Endothelial cell of umbilical vein (primary cell): ENCODE data around the gene HDAC4. TPM values are rescaled to one million over a fixed set of nuclear protein-coding genes. Genes with fewer than 3 reads are reported as not detected.

ENCODE experiments used
- BruUV-seq: library from RNA; stranded (reverse); fragments of 400-500 nt; replicated peaks from 2 replicates; lab custom pipeline; 2021; lab: Mats Ljungman, UMichigan
- CTCF ChIA-PET: fragments of 300-600, 350-600 bp; sonication (Branson Sonifier 250); formaldehyde crosslinking; loops from one replicate; lab custom pipeline; 2021; ENCODE audit warnings: antibody characterized with exemption, inconsistent platforms; lab: Charles Lee
- POLR2A ChIA-PET: fragments of 300-600, 350-600 bp; sonication (Branson Sonifier 250); formaldehyde crosslinking; loops from one replicate; lab custom pipeline; 2021; ENCODE audit warnings: antibody characterized with exemption, inconsistent platforms; lab: Charles Lee
- DNase-seq: peaks from one replicate; pipeline ENCODE4 v3.0.0-alpha.2; 2011; ENCODE audit warnings: low read depth, low spot score
- FAIRE-seq: peaks from 2 replicates; lab custom pipeline; 2011; peaks lifted over from hg19 to GRCh38; lab: Jason Lieb, UNC
- H2AFZ ChIP-seq: 2 replicates; pipeline ENCODE4 v1.6.0; 2012; ENCODE audit warnings: low read depth, low read length, control low read depth, inconsistent platforms
- H3K27ac ChIP-seq: 2 replicates; pipeline ENCODE4 v1.5.1; 2011; ENCODE audit warnings: low read depth, mild to moderate bottlenecking, control low read depth, low read length, moderate library complexity; ENCODE audit not compliant: insufficient read depth
- H3K27me3 ChIP-seq, 2 experiments: 2 replicates each; pipeline versions ENCODE4 v1.6.0 to v1.6.1; 2011; ENCODE audit warnings: low read length in 2 of 2, mixed read lengths in 1 of 2; ENCODE audit not compliant: control insufficient read depth in 2 of 2, insufficient read depth in 2 of 2
- H3K36me3 ChIP-seq, 2 experiments: 2 replicates in 1 of 2; 3 replicates in 1 of 2; pipeline ENCODE4 v1.5.1; 2011; ENCODE audit warnings: low read length in 2 of 2, mild to moderate bottlenecking in 1 of 2, moderate library complexity in 1 of 2; ENCODE audit not compliant: control insufficient read depth in 2 of 2, insufficient read depth in 2 of 2; ENCODE audit errors: extremely low read depth in 1 of 2
- H3K4me1 ChIP-seq: 3 replicates; pipeline ENCODE4 v1.5.1; 2011; ENCODE audit warnings: mild to moderate bottlenecking, low read length; ENCODE audit not compliant: control insufficient read depth, insufficient read depth; ENCODE audit errors: extremely low read depth
- H3K4me2 ChIP-seq: 2 replicates; pipeline ENCODE4 v1.6.1; 2011; ENCODE audit warnings: low read length, control low read depth, mixed read lengths; ENCODE audit not compliant: insufficient read depth
- H3K4me3 ChIP-seq, 3 experiments: fragments of 200-600 bp in 1 of 3; sonication (generic), shearing (Covaris generic) in 1 of 3; replicated peaks in 1 of 3; 2 replicates each; pipeline ENCODE4 v1.5.1; 2011 to 2016; ENCODE audit warnings: control low read depth in 3 of 3, low read length in 3 of 3, mild to moderate bottlenecking in 2 of 3, inconsistent platforms in 1 of 3, low read depth in 1 of 3, moderate library complexity in 1 of 3; ENCODE audit not compliant: insufficient read depth in 1 of 3
- H3K79me2 ChIP-seq: 2 replicates; pipeline ENCODE4 v1.6.0; 2012; ENCODE audit warnings: low read length, inconsistent platforms; ENCODE audit not compliant: control insufficient read depth, insufficient read depth
- H3K9ac ChIP-seq: replicated peaks from 2 replicates; pipeline ENCODE3; 2011; ENCODE audit warnings: low read length, control low read depth; ENCODE audit not compliant: insufficient read depth; ENCODE audit errors: extremely low read depth
- H3K9me1 ChIP-seq: replicated peaks from 3 replicates; pipeline ENCODE4 v1.6.0; 2011; ENCODE audit warnings: mild to moderate bottlenecking, low read length; ENCODE audit not compliant: control insufficient read depth, insufficient read depth; ENCODE audit errors: extremely low read depth
- H3K9me3 ChIP-seq: replicated peaks from 2 replicates; pipeline ENCODE4 v1.5.1; 2012; ENCODE audit warnings: low read length, inconsistent platforms; ENCODE audit not compliant: control insufficient read depth, insufficient read depth
- H4K20me1 ChIP-seq: replicated peaks from 2 replicates; pipeline ENCODE3; 2011; ENCODE audit warnings: mild to moderate bottlenecking, low read length; ENCODE audit not compliant: control insufficient read depth, insufficient read depth; ENCODE audit errors: extremely low read depth
- CTCF ChIP-seq, 2 donors: IDR thresholded peaks; 1 replicate in 1 of 2; 2 replicates in 1 of 2; pipeline ENCODE4 v1.5.1; 2011; ENCODE audit warnings: low read length in 2 of 2, mild to moderate bottlenecking in 2 of 2, moderate library complexity in 2 of 2, control low read depth in 1 of 2, inconsistent platforms in 1 of 2, low read depth in 1 of 2; ENCODE audit not compliant: insufficient read depth in 1 of 2; ENCODE audit errors: extremely low read depth in 1 of 2
- EZH2 ChIP-seq: IDR thresholded peaks from 2 replicates; pipeline ENCODE4 v1.6.1; 2012; ENCODE audit warnings: borderline replicate concordance, low read depth, mild to moderate bottlenecking, moderate library complexity, low read length, inconsistent platforms; ENCODE audit not compliant: severe bottlenecking
- FOS ChIP-seq: IDR thresholded peaks from 2 replicates; pipeline ENCODE4 v1.6.1; 2011; ENCODE audit warnings: mild to moderate bottlenecking, low read length, moderate library complexity, borderline replicate concordance; ENCODE audit not compliant: insufficient read depth
- GATA2 ChIP-seq: IDR thresholded peaks from 2 replicates; pipeline ENCODE4 v1.7.0; 2011; ENCODE audit warnings: low read depth, mild to moderate bottlenecking, moderate library complexity, mixed read lengths, low read length; ENCODE audit not compliant: insufficient read length, insufficient read depth
- JUN ChIP-seq: IDR thresholded peaks from 2 replicates; pipeline ENCODE4 v1.6.1; 2011; ENCODE audit warnings: borderline replicate concordance, low read depth; ENCODE audit not compliant: insufficient read length, insufficient read depth
- MYC ChIP-seq: IDR thresholded peaks from one replicate; pipeline ENCODE4 v1.6.1; 2011; ENCODE audit warnings: mild to moderate bottlenecking, low read depth, low read length
- POLR2A ChIP-seq: IDR thresholded peaks from 2 replicates; pipeline ENCODE4 v1.6.1; 2012; ENCODE audit warnings: low read depth, mild to moderate bottlenecking, control low read depth, low read length
- POLR2AphosphoS5 ChIP-seq: IDR thresholded peaks from 2 replicates; pipeline ENCODE4 v1.6.1; 2012; ENCODE audit warnings: low read depth, mild to moderate bottlenecking, control low read depth, low read length, moderate library complexity; ENCODE audit not compliant: insufficient read depth
- dilution Hi-C: fragments of 300-500 bp; cut with MboI; formaldehyde crosslinking; loops from one replicate; pipeline ENCODE4 v1.15.0; 2019; ENCODE audit warnings: low sequenced_read_pairs; ENCODE audit not compliant: extremely low pct_ligation_motif_present
- intact Hi-C: fragments of 100-400 bp; cut with micrococcal nuclease; formaldehyde crosslinking; loops from one replicate; pipeline ENCODE4 v1.10.0; 2022
- polyA plus RNA-seq, 4 experiments: library from polyadenylated mRNA; depleted of rRNA in 3 of 4; stranded (reverse) in 3 of 4; unstranded in 1 of 4; fragments of >200 nt; gene quantifications; 2 replicates each; pipeline versions ENCODE4 v1.2.1 to v1.2.3, GENCODE V29; 2011 to 2012; ENCODE audit warnings: missing spikeins in 1 of 4
- total RNA-seq: library from RNA; stranded (reverse); gene quantifications from 2 replicates; pipeline ENCODE4 v1.2.3, GENCODE V29; 2021
- TF ChIP-seq, protein P1 (sequence below): IDR thresholded peaks from 2 replicates; pipeline ENCODE4 v1.6.1; 2011; ENCODE audit not compliant: insufficient read depth, insufficient read length

HDAC4 gene
- total and polyA plus RNA-seq, 2 donors (not counting 3 experiments of a cell fraction or from before 2014, with no cell fraction given), result 13.4 to 33.0 TPM

DNA sequence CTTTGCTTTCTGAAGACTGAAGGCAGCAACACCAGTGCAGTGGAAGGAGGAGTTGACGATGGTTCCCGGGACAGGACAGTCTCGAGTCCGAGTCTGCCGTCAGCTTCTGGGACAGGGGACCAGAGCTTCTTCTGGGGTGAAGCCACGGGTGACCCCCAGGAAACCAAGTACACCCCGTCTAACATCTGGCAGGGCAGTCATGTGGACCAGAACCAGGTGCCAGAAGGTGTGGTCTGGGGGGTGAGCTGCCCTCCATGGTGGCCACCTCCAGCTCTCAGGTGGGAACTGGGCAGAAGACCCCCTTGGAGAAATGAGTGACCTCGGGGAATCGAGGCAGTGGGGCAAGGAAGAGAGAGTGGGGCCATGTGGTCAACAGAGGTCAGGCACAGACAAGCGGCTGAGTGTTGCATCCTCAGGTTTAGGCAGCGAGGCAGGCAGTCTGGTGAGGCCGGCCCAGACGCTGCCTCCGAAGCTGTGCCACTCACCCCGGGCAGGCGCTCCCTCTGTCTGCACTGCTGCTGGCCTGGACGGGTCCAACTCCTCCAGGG lies 204.3 kb downstream of the HDAC4 start:
- POLR2A ChIA-PET, result no interaction called here
- dilution Hi-C loops (no loop called here), intact Hi-C loops (no loop called here)
- no peak for TF ChIP-seq POLR2A
- TF ChIP-seq JUN, result no peak
- TF ChIP-seq POLR2AphosphoS5, result no peak
- no peak for TF ChIP-seq FOS
- TF ChIP-seq EZH2, result no peak
- TF ChIP-seq, protein P1, sequence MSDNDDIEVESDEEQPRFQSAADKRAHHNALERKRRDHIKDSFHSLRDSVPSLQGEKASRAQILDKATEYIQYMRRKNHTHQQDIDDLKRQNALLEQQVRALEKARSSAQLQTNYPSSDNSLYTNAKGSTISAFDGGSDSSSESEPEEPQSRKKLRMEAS, result no peak
- no peak for TF ChIP-seq MYC
- TF ChIP-seq CTCF (IDR thresholded peaks at IDR 0.05; ENCODE audit: extremely low read depth in 1 of 2, insufficient read depth in 1 of 2, low read depth in 1 of 2, low read length in 2 of 2), result no peak
- TF ChIP-seq GATA2, result no peak
- FAIRE-seq (no peak), DNase-seq (no peak)
- Histone ChIP-seq H3K79me2 (no peaks in the 10 kb centered on the region), H3K9ac (no peak overlapping the region), H3K9me1 (no peaks in the 10 kb centered on the region), H4K20me1 (no peaks in the 10 kb centered on the region), H3K36me3 (peaks cover 0 to 2% of the 10 kb centered on the region in 2 experiments), H3K27ac (no peak overlapping the region), H3K9me3 (no peaks in the 10 kb centered on the region), H3K27me3 (no peaks in the 10 kb centered on the region), H3K4me2 (no peak overlapping the region), H3K4me3 (no peak overlapping the region), H2AFZ (no peak overlapping the region), H3K4me1 (no peaks in the 10 kb centered on the region)
- CTCF ChIA-PET, result no interaction called here
- BruUV-seq, result no TSS peak
